K562 (cell line): Measurements from ENCODE around the gene C10orf105. TPM values are rescaled to one million over a fixed set of nuclear protein-coding genes. Genes with fewer than 3 reads are reported as not detected.

Experiments used
- ADNP ChIP-seq: fragments of 200-800 bp; sonication (Bioruptor generic); IDR thresholded peaks from 2 replicates; pipeline ENCODE4 v1.6.1; 2016; ENCODE audit warnings: missing genetic modification characterization, missing compliant biosample characterization
- BCOR ChIP-seq: fragments of 450-650 bp; IDR thresholded peaks from 2 replicates; pipeline ENCODE4 v1.6.1; 2016
- CBX1 ChIP-seq: sonication (generic); IDR thresholded peaks from 2 replicates; pipeline ENCODE4 v1.6.1; 2016; ENCODE audit warnings: antibody characterized with exemption, low read depth, mild to moderate bottlenecking
- CBX3 ChIP-seq, 2 experiments: IDR thresholded peaks; 1 replicate in 1 of 2; 2 replicates in 1 of 2; pipeline ENCODE4 v1.6.1; 2012; ENCODE audit warnings: inconsistent platforms in 2 of 2, low read length in 2 of 2, borderline replicate concordance in 1 of 2, control low read depth in 1 of 2
- CEBPG ChIP-seq, 3 experiments: fragments of 200-800 bp in 1 of 3; sonication (Bioruptor generic) in 1 of 3; sonication (generic) in 1 of 3; formaldehyde crosslinking in 1 of 3; IDR thresholded peaks in 2 of 3; conservative IDR thresholded peaks in 1 of 3; 2 replicates each; pipeline versions ENCODE4 v1.6.1 to v1.8.0; 2016 to 2022; ENCODE audit warnings: missing compliant biosample characterization in 2 of 3, missing genetic modification characterization in 2 of 3, mild to moderate bottlenecking in 1 of 3, missing genetic modification reagents in 1 of 3
- FOXA3 ChIP-seq, 2 experiments: fragments of 450-650 bp in 1 of 2; sonication (generic) in 1 of 2; formaldehyde crosslinking; IDR thresholded peaks in 1 of 2; conservative IDR thresholded peaks in 1 of 2; 2 replicates each; pipeline versions ENCODE4 v1.4.0 to v1.8.0; 2020 to 2022; ENCODE audit warnings: mild to moderate bottlenecking in 2 of 2, missing genetic modification reagents in 1 of 2
- HDAC2 ChIP-seq: fragments of 450-650 bp; IDR thresholded peaks from 2 replicates; pipeline ENCODE4 v1.6.1; 2016; ENCODE audit warnings: mild to moderate bottlenecking
- KDM1A ChIP-seq, 2 experiments: fragments of 450-650 bp; IDR thresholded peaks; 2 replicates each; pipeline ENCODE4 v1.6.1; 2016; ENCODE audit warnings: mild to moderate bottlenecking in 2 of 2
- L3MBTL2 ChIP-seq: fragments of 450-650 bp; IDR thresholded peaks from 2 replicates; pipeline ENCODE4 v1.6.1; 2016; ENCODE audit warnings: mild to moderate bottlenecking, moderate library complexity
- MEIS2 ChIP-seq: fragments of 450-650 bp; IDR thresholded peaks from 2 replicates; pipeline ENCODE4 v1.6.1; 2014; ENCODE audit warnings: mild to moderate bottlenecking; ENCODE audit not compliant: partially characterized antibody
- PHTF2 ChIP-seq: fragments of 250-450 bp; sonication (Bioruptor Pico); IDR thresholded peaks from 2 replicates; pipeline ENCODE4 v1.5.0; 2021; ENCODE audit warnings: mild to moderate bottlenecking
- POLR2G ChIP-seq: fragments of 200-400 bp; formaldehyde crosslinking; IDR thresholded peaks from 2 replicates; pipeline ENCODE4 v1.6.1; 2017; ENCODE audit warnings: low read depth, mild to moderate bottlenecking, antibody characterized with exemption, low read length, moderate library complexity
- PTBP1 ChIP-seq: fragments of 200-400 bp; formaldehyde crosslinking; IDR thresholded peaks from 2 replicates; pipeline ENCODE4 v1.6.1; 2017; ENCODE audit warnings: low read depth, low read length
- RBM25 ChIP-seq: fragments of 200-400 bp; formaldehyde crosslinking; IDR thresholded peaks from 2 replicates; pipeline ENCODE4 v1.6.1; 2018; ENCODE audit warnings: low read length, low read depth, moderate library complexity; ENCODE audit not compliant: severe bottlenecking
- SMARCA5 ChIP-seq: fragments of 450-650 bp; IDR thresholded peaks from 2 replicates; pipeline ENCODE4 v1.6.1; 2016
- TEAD1 ChIP-seq, 2 experiments: fragments of 450-650 bp in 1 of 2; sonication (generic) in 1 of 2; formaldehyde crosslinking; IDR thresholded peaks; 2 replicates each; pipeline versions ENCODE4 v1.4.0 to v1.8.0; 2020 to 2022; ENCODE audit warnings: mild to moderate bottlenecking in 2 of 2, missing genetic modification reagents in 1 of 2
- ZFP36 ChIP-seq: fragments of 150-350 bp; IDR thresholded peaks from 2 replicates; pipeline ENCODE4 v1.6.1; 2018; ENCODE audit warnings: low read length, low read depth; ENCODE audit not compliant: partially characterized antibody
- ZFPM2 ChIP-seq: fragments of 250-450 bp; sonication (Bioruptor Pico); IDR thresholded peaks from 2 replicates; pipeline ENCODE4 v1.5.1; 2022; ENCODE audit warnings: mild to moderate bottlenecking
- ZNF143 ChIP-seq: sonication (generic); formaldehyde crosslinking; IDR thresholded peaks from 2 replicates; pipeline ENCODE4 v1.9.0; 2022; ENCODE audit warnings: mild to moderate bottlenecking, missing genetic modification reagents
- ZNF23 ChIP-seq: fragments of 250-450 bp; sonication (Bioruptor Pico); IDR thresholded peaks from 2 replicates; pipeline ENCODE4 v1.4.0; 2020; ENCODE audit warnings: mild to moderate bottlenecking
- polyA plus RNA-seq, 8 experiments: library from polyadenylated mRNA; depleted of rRNA in 4 of 8; stranded (reverse) in 5 of 8; unstranded in 3 of 8; fragments of >200 nt; fragmentation: Nextera tagmentation in 2 of 8; fragmentation: Illumina TruSeq in 1 of 8; extraction: Ambion mirVana in 2 of 8; extraction: Trizol in 1 of 8; gene quantifications; 2 replicates each; pipeline versions ENCODE4 v1.2.1 to v1.2.3, GENCODE V29; 2011 to 2014; ENCODE audit warnings: inconsistent platforms in 1 of 8, missing spikeins in 1 of 8
- total RNA-seq, 7 experiments: library from RNA; depleted of rRNA in 6 of 7; stranded (reverse); fragments of >200 nt in 6 of 7; fragmentation: Illumina TruSeq in 2 of 7; extraction: Trizol in 2 of 7; gene quantifications; 2 replicates each; pipeline versions ENCODE4 v1.2.1 to v1.2.3, GENCODE V29; 2011 to 2021; ENCODE audit warnings: low replicate concordance in 1 of 7

C10orf105 gene
- total and polyA plus RNA-seq, 9 of the 15 experiments (the other 6 are each of a cell fraction or from before 2014, with no cell fraction given), result 0.03 to 0.25 (median 0.04) TPM; not detected in 3

DNA sequence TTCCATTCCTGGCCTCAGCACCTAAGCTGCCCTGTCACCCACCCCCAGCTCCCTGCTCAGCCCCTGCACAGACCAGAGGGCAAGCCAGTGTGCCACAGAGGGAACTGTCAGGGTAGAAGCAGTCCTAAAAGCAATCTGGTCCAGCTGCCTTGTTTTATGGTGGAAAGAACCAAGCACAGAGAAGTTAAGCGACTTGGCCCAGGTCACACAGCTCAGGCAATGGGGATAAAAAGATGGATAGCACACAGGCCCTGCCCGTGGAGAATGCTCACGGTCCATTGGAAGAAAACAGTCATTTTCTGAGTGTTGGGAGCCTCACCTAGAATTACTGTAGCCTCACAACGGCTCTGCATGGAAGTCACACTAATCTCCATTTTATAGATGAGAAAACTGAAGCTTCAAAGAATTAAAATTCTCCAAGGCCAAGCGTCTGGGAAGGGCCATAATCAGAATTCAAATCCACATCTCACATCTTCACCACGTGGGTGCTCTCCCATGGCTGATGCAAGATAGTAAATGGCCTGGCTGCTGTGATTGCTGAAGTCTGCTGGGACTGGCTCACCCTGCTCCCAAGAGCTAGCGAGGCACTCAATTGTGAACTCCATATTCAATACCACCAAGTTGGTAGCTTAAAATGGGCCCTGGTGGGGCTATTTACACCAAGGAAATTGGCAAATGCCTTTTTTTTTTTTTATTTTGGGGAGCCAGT, 26.8 kb downstream of the C10orf105 start (continued):
- TF ChIP-seq PTBP1 (0 out of 2 replicates have a peak, but pooled peaks have one; percentile 33), L3MBTL2 (peak; percentile 46), RBM25 (peak; percentile 87), ZNF143 (CRISPR knock-in tag) (0 out of 2 replicates have a peak, but pooled peaks have one; percentile 34), KDM1A (IDR thresholded peaks at IDR 0.05) (peak; percentile 41 to 79; a peak in 3 of 4 replicates), TEAD1 (CRISPR knock-in tag; IDR thresholded peaks at IDR 0.05) (peak in 1 of 2 experiments; percentile 14; a peak in 1 of 4 replicates), CEBPG (CRISPR knock-in tag; IDR thresholded peaks at IDR 0.05) (peak; percentile 66; the same call in 1 of the 2 replicates), CEBPG (tag; conservative IDR thresholded peaks at IDR 0.05 in 1 of 2, IDR thresholded peaks at IDR 0.05 in 1 of 2) (peak in 1 of 2 experiments; percentile 37; a peak in 1 of 4 replicates), ZFPM2 (no peak), HDAC2 (peak; percentile 64), MEIS2 (no peak), BCOR (peak; percentile 94), PHTF2 (no peak), CBX1 (peak; percentile 68; the same call in 1 of the 2 replicates), ZNF23 (no peak), CBX3 (IDR thresholded peaks at IDR 0.05; ENCODE audit: borderline replicate concordance in 1 of 2, low read length in 2 of 2) (peak in 1 of 2 experiments; percentile 23; a peak in 1 of 3 replicates), FOXA3 (CRISPR knock-in tag; conservative IDR thresholded peaks at IDR 0.05 in 1 of 2, IDR thresholded peaks at IDR 0.05 in 1 of 2) (no peak), ZFP36 (peak; percentile 77), POLR2G (no peak), SMARCA5 (peak; percentile 87), ADNP (tag) (peak; percentile 71)
